OCI-LY3 (cell line): ENCODE data around the gene PDE8A.

Experiments
- EZH2phosphoT487 ChIP-seq: fragments of 200-600 bp; shearing (Covaris generic); IDR thresholded peaks from 2 replicates; pipeline ENCODE4 v1.6.1; 2018; ENCODE audit warnings: antibody characterized with exemption, mixed run types, low read depth
- TF ChIP-seq, protein P1 (sequence below): fragments of 200-600, 300-600 bp; sonication (generic); IDR thresholded peaks from 2 replicates; pipeline ENCODE4 v1.5.1; 2014; ENCODE audit warnings: antibody characterized with exemption, low read length, low read depth

DNA sequence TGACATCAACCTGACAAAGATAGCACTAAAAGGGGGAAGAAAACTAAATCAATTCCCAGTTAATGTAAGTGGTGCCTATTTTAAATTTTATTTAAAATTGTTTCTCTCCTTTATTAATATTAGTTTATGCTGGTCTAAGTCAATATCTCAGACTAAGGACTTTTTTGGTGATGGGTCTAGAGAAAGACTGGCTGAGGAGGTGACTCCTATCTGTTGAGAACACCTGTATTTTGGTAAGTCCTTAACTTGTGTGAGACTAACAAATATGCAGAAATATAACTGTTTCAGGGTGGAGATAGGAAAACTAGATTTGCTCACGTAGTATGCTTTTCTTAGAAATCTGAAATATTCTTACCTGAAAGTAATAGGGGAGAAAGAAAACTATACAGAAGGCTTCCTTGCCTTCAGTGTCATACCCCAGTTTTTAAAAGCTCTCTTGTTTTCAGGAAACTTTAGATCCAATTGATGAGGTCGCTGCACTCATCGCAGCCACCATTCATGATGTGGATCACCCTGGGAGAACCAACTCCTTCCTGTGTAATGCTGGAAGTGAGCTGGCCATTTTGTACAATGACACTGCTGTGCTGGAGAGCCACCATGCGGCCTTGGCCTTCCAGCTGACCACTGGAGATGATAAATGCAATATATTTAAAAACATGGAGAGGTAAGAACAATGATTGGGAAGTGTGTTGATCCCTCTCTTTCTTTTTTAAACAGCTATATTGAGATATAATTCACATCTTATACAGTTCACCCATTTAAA lies 138.9 kb downstream of the PDE8A start:
- TF ChIP-seq, protein P1, sequence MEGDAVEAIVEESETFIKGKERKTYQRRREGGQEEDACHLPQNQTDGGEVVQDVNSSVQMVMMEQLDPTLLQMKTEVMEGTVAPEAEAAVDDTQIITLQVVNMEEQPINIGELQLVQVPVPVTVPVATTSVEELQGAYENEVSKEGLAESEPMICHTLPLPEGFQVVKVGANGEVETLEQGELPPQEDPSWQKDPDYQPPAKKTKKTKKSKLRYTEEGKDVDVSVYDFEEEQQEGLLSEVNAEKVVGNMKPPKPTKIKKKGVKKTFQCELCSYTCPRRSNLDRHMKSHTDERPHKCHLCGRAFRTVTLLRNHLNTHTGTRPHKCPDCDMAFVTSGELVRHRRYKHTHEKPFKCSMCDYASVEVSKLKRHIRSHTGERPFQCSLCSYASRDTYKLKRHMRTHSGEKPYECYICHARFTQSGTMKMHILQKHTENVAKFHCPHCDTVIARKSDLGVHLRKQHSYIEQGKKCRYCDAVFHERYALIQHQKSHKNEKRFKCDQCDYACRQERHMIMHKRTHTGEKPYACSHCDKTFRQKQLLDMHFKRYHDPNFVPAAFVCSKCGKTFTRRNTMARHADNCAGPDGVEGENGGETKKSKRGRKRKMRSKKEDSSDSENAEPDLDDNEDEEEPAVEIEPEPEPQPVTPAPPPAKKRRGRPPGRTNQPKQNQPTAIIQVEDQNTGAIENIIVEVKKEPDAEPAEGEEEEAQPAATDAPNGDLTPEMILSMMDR, result no peak
- no peak for TF ChIP-seq EZH2phosphoT487
